HepG2 (cell line): ENCODE data around the gene TNP2. TPM values are rescaled to one million over a fixed set of nuclear protein-coding genes. Genes with fewer than 3 reads are reported as not detected.

ENCODE experiments used
- HMGA1 ChIP-seq: sonication (generic); formaldehyde crosslinking; conservative IDR thresholded peaks from 2 replicates; pipeline ENCODE4 v1.4.0; 2020; ENCODE audit warnings: missing genetic modification reagents
- HNRNPH1 ChIP-seq: fragments of 200-400 bp; formaldehyde crosslinking; optimal IDR thresholded peaks from 2 replicates; pipeline ENCODE3; 2017; ENCODE audit warnings: mild to moderate bottlenecking, low read depth, low read length
- HNRNPL ChIP-seq: fragments of 200-400 bp; formaldehyde crosslinking; IDR thresholded peaks from 2 replicates; pipeline ENCODE4 v1.6.1; 2017; ENCODE audit warnings: mild to moderate bottlenecking, low read depth, low read length
- KDM4B ChIP-seq: sonication (generic); formaldehyde crosslinking; IDR thresholded peaks from 2 replicates; pipeline ENCODE4 v1.4.0; 2020; ENCODE audit warnings: missing genetic modification reagents
- MAZ ChIP-seq, 2 experiments: sonication (generic) in 1 of 2; formaldehyde crosslinking in 1 of 2; IDR thresholded peaks; 2 replicates each; pipeline versions ENCODE4 v1.5.0 to v1.6.1; 2012 to 2020; ENCODE audit warnings: low read depth in 2 of 2, mild to moderate bottlenecking in 2 of 2, borderline replicate concordance in 1 of 2, improper control_type of control experiment in 1 of 2, low read length in 1 of 2, missing genetic modification reagents in 1 of 2, moderate library complexity in 1 of 2
- ONECUT2 ChIP-seq: sonication (generic); formaldehyde crosslinking; IDR thresholded peaks from 2 replicates; pipeline ENCODE4 v1.4.0; 2020; ENCODE audit warnings: missing genetic modification reagents
- PRPF4 ChIP-seq: fragments of 200-400 bp; formaldehyde crosslinking; IDR thresholded peaks from 2 replicates; pipeline ENCODE4 v1.6.1; 2016; ENCODE audit warnings: low read length, low read depth; ENCODE audit not compliant: poor library complexity, severe bottlenecking
- RBM39 ChIP-seq: fragments of 200-400 bp; formaldehyde crosslinking; IDR thresholded peaks from one replicate; pipeline ENCODE4 v1.6.1; 2018; ENCODE audit warnings: antibody characterized with exemption, mild to moderate bottlenecking, low read depth, low read length; ENCODE audit not compliant: poor library complexity, severe bottlenecking
- TAF15 ChIP-seq: fragments of 200-400 bp; formaldehyde crosslinking; IDR thresholded peaks from one replicate; pipeline ENCODE4 v1.6.1; 2018; ENCODE audit warnings: mild to moderate bottlenecking, low read depth, low read length; ENCODE audit not compliant: poor library complexity, severe bottlenecking
- ZNF10 ChIP-seq: sonication (generic); formaldehyde crosslinking; IDR thresholded peaks from 2 replicates; pipeline ENCODE4 v1.4.0; 2020; ENCODE audit warnings: mild to moderate bottlenecking, low read depth, missing genetic modification reagents, borderline replicate concordance
- ZNF549 ChIP-seq: sonication (generic); formaldehyde crosslinking; IDR thresholded peaks from 2 replicates; pipeline ENCODE4 v1.5.0; 2020; ENCODE audit warnings: missing genetic modification reagents
- ZNF878 ChIP-seq: sonication (generic); formaldehyde crosslinking; IDR thresholded peaks from 2 replicates; pipeline ENCODE4 v1.8.1; 2023; ENCODE audit warnings: mild to moderate bottlenecking, missing genetic modification reagents, moderate library complexity
- ZSCAN20 ChIP-seq: sonication (generic); formaldehyde crosslinking; IDR thresholded peaks from 2 replicates; pipeline ENCODE4 v1.4.0; 2020; ENCODE audit warnings: missing genetic modification reagents, mild to moderate bottlenecking, borderline replicate concordance
- polyA plus RNA-seq, 8 experiments: library from polyadenylated mRNA; depleted of rRNA in 3 of 8; stranded (reverse) in 7 of 8; unstranded in 1 of 8; fragments of >200 nt; fragmentation: Illumina TruSeq in 4 of 8; extraction: Trizol in 4 of 8; gene quantifications; 2 replicates each; pipeline versions ENCODE4 v1.2.1 to v1.2.3, GENCODE V29; 2011 to 2016; ENCODE audit warnings: low read depth in 4 of 8, missing spikeins in 1 of 8, mixed read lengths in 1 of 8; ENCODE audit not compliant: insufficient read depth in 1 of 8
- total RNA-seq, 5 experiments: library from RNA; depleted of rRNA; stranded (reverse); fragments of >200 nt; fragmentation: Illumina TruSeq; extraction: Trizol; gene quantifications; 2 replicates each; pipeline ENCODE4 v1.2.3, GENCODE V29; 2016; ENCODE audit warnings: low read depth in 1 of 5
- TF ChIP-seq, protein P1 (sequence below): sonication (generic); formaldehyde crosslinking; IDR thresholded peaks from 2 replicates; pipeline ENCODE4 v1.8.0; 2022; ENCODE audit warnings: mild to moderate bottlenecking, missing genetic modification reagents, moderate library complexity
- TF ChIP-seq, protein P2 (sequence below): sonication (generic); formaldehyde crosslinking; IDR thresholded peaks from 2 replicates; pipeline ENCODE4 v1.4.0; 2020; ENCODE audit warnings: missing genetic modification reagents, borderline replicate concordance
- TF ChIP-seq, protein P3 (sequence below): sonication (generic); formaldehyde crosslinking; IDR thresholded peaks from 2 replicates; pipeline ENCODE4 v1.5.1; 2020; ENCODE audit warnings: mild to moderate bottlenecking, moderate library complexity, missing genetic modification reagents
- TF ChIP-seq, protein P4 (sequence below): sonication (generic); formaldehyde crosslinking; IDR thresholded peaks from 2 replicates; pipeline ENCODE4 v1.5.1; 2020; ENCODE audit warnings: mild to moderate bottlenecking, missing genetic modification reagents, borderline replicate concordance
- TF ChIP-seq, protein P5 (sequence below): sonication (generic); formaldehyde crosslinking; IDR thresholded peaks from 2 replicates; pipeline ENCODE4 v1.5.0; 2020; ENCODE audit warnings: mild to moderate bottlenecking, missing genetic modification reagents

The TNP2 gene
- total and polyA plus RNA-seq, 2 of the 13 experiments (the other 11 are each of a cell fraction or from before 2014, with no cell fraction given), result not detected

DNA sequence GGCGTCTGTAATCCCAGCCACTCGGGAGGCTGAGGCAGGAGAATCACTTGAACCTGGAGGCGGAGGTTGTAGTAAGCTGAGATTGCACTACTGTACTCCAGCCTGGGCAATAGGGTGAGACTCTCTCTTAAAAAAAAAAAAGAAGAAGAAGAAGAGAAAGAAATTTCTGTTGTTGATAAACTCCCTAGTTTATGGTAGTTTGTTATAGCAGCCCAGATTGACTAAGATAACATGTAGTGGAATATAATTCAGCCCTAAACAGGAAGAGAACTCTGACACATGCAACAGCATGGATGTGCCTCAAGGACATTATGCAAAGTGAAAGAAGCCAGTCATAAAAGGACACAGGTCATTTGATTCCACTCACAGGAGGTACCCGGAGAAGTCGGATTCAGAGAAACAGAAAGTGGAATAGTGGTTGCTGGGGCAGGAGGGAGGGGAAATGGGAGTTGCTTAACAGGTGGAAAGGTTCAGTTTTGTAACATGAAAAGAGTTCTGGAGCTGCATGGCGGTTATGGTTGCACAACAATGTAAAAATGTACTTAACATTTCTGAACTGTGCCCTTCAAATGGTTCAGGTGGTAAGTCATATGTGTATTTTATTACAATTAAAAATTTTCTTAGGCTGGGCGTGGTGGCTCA lies 38.0 kb upstream of the TNP2 start (continued):
- TF ChIP-seq, protein P1, sequence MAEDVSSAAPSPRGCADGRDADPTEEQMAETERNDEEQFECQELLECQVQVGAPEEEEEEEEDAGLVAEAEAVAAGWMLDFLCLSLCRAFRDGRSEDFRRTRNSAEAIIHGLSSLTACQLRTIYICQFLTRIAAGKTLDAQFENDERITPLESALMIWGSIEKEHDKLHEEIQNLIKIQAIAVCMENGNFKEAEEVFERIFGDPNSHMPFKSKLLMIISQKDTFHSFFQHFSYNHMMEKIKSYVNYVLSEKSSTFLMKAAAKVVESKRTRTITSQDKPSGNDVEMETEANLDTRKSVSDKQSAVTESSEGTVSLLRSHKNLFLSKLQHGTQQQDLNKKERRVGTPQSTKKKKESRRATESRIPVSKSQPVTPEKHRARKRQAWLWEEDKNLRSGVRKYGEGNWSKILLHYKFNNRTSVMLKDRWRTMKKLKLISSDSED, result no peak
- TF ChIP-seq, protein P2, sequence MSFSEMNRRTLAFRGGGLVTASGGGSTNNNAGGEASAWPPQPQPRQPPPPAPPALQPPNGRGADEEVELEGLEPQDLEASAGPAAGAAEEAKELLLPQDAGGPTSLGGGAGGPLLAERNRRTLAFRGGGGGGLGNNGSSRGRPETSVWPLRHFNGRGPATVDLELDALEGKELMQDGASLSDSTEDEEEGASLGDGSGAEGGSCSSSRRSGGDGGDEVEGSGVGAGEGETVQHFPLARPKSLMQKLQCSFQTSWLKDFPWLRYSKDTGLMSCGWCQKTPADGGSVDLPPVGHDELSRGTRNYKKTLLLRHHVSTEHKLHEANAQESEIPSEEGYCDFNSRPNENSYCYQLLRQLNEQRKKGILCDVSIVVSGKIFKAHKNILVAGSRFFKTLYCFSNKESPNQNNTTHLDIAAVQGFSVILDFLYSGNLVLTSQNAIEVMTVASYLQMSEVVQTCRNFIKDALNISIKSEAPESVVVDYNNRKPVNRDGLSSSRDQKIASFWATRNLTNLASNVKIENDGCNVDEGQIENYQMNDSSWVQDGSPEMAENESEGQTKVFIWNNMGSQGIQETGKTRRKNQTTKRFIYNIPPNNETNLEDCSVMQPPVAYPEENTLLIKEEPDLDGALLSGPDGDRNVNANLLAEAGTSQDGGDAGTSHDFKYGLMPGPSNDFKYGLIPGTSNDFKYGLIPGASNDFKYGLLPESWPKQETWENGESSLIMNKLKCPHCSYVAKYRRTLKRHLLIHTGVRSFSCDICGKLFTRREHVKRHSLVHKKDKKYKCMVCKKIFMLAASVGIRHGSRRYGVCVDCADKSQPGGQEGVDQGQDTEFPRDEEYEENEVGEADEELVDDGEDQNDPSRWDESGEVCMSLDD (CRISPR knock-in tag), result no peak
- TF ChIP-seq ZSCAN20, result peak; percentile 81; the same call in 1 of the 2 replicates
- no peak; the same call in 1 of the 2 replicates for TF ChIP-seq ONECUT2
- TF ChIP-seq, protein P3, sequence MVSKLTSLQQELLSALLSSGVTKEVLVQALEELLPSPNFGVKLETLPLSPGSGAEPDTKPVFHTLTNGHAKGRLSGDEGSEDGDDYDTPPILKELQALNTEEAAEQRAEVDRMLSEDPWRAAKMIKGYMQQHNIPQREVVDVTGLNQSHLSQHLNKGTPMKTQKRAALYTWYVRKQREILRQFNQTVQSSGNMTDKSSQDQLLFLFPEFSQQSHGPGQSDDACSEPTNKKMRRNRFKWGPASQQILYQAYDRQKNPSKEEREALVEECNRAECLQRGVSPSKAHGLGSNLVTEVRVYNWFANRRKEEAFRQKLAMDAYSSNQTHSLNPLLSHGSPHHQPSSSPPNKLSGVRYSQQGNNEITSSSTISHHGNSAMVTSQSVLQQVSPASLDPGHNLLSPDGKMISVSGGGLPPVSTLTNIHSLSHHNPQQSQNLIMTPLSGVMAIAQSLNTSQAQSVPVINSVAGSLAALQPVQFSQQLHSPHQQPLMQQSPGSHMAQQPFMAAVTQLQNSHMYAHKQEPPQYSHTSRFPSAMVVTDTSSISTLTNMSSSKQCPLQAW, result peak; percentile 83
- no peak for TF ChIP-seq RBM39
- TF ChIP-seq, protein P4, sequence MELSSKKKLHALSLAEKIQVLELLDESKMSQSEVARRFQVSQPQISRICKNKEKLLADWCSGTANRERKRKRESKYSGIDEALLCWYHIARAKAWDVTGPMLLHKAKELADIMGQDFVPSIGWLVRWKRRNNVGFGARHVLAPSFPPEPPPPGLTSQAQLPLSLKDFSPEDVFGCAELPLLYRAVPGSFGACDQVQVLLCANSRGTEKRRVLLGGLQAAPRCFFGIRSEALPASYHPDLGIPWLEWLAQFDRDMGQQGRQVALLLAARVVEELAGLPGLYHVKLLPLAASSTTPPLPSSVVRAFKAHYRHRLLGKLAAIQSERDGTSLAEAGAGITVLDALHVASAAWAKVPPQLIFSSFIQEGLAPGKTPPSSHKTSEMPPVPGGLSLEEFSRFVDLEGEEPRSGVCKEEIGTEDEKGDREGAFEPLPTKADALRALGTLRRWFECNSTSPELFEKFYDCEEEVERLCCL, result peak; percentile 11; the same call in 1 of the 2 replicates
- TF ChIP-seq ZNF549 (CRISPR knock-in tag), result no peak
- no peak for TF ChIP-seq PRPF4
- TF ChIP-seq TAF15, result no peak
- no peak for TF ChIP-seq HNRNPL
- no peak; the same call in 1 of the 2 replicates for TF ChIP-seq MAZ (IDR thresholded peaks at IDR 0.05; ENCODE audit: borderline replicate concordance, low read depth, low read length)
- 0 out of 2 replicates have a peak, but pooled peaks have one; percentile 77 for TF ChIP-seq MAZ (CRISPR knock-in tag; IDR thresholded peaks at IDR 0.05; ENCODE audit: low read depth)
- TF ChIP-seq, protein P5, sequence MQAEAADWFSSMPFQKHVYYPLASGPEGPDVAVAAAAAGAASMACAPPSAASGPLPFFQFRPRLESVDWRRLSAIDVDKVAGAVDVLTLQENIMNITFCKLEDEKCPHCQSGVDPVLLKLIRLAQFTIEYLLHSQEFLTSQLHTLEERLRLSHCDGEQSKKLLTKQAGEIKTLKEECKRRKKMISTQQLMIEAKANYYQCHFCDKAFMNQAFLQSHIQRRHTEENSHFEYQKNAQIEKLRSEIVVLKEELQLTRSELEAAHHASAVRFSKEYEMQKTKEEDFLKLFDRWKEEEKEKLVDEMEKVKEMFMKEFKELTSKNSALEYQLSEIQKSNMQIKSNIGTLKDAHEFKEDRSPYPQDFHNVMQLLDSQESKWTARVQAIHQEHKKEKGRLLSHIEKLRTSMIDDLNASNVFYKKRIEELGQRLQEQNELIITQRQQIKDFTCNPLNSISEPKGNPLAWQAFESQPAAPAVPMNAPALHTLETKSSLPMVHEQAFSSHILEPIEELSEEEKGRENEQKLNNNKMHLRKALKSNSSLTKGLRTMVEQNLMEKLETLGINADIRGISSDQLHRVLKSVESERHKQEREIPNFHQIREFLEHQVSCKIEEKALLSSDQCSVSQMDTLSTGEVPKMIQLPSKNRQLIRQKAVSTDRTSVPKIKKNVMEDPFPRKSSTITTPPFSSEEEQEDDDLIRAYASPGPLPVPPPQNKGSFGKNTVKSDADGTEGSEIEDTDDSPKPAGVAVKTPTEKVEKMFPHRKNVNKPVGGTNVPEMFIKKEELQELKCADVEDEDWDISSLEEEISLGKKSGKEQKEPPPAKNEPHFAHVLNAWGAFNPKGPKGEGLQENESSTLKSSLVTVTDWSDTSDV (CRISPR knock-in tag), result no peak
- no peak for TF ChIP-seq HMGA1 (CRISPR knock-in tag)
- TF ChIP-seq KDM4B, result peak; percentile 77; the same call in 1 of the 2 replicates
- TF ChIP-seq ZNF10 (CRISPR knock-in tag), result no peak
- TF ChIP-seq ZNF878 (CRISPR knock-in tag), result no peak; the same call in 1 of the 2 replicates
- TF ChIP-seq HNRNPH1, result no peak
